Sigmoid colon (tissue), 3 donors: ENCODE data around the gene CTRB1.

Source experiments
- CTCF ChIP-seq, 4 experiments: fragments of 450-650 bp in 3 of 4; fragments of 200-600 bp in 1 of 4; IDR thresholded peaks; one replicate each; pipeline ENCODE4 v1.5.1; 2016 to 2019; ENCODE audit warnings: antibody characterized with exemption in 4 of 4, mild to moderate bottlenecking in 3 of 4, moderate library complexity in 2 of 4
- POLR2A ChIP-seq, 2 donors: fragments of 450-650 bp; IDR thresholded peaks; one replicate each; pipeline ENCODE4 v1.6.1; 2016; ENCODE audit warnings: antibody characterized with exemption in 2 of 2, mild to moderate bottlenecking in 2 of 2, moderate library complexity in 2 of 2

DNA sequence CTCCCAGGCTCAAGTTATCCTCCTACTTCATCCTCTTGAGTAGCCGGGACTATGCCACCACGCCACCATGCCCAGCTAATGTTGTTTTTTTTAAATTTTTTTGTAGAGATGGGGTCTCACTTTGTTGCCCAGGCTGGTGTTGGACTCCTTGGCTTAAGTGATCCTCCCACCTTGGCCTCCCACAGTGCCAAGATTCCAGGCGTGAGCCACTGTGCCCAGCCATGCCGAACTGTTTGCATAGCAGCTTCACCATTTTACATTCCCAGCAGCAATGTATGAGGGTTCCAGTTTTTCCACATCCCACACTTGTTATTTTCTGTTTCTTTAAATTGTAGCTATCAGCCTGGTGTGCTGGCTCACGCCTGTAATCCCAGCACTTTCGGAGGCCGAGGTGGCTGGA is 2.2 kb upstream of the CTRB1 start:
- TF ChIP-seq CTCF (IDR thresholded peaks at IDR 0.05): no peak
- no peak for TF ChIP-seq POLR2A (IDR thresholded peaks at IDR 0.05)
